Muscle of arm (tissue), 12 donors: ENCODE data around the gene CASZ1. TPM values are rescaled to one million over a fixed set of nuclear protein-coding genes. Genes with fewer than 3 reads are reported as not detected.

Source experiments
- DNase-seq: peaks from one replicate; pipeline ENCODE4 v3.0.0-alpha.2; 2013
- polyA plus RNA-seq, 12 donors: library from polyadenylated mRNA; unstranded; fragments of 120-200 nt; gene quantifications; one replicate each; pipeline ENCODE4 v1.2.1, GENCODE V29; 2013; ENCODE audit not compliant: insufficient read length in 12 of 12

Gene CASZ1
- polyA plus RNA-seq, 12 donors = 25.8 to 351 (median 49.7) TPM

DNA sequence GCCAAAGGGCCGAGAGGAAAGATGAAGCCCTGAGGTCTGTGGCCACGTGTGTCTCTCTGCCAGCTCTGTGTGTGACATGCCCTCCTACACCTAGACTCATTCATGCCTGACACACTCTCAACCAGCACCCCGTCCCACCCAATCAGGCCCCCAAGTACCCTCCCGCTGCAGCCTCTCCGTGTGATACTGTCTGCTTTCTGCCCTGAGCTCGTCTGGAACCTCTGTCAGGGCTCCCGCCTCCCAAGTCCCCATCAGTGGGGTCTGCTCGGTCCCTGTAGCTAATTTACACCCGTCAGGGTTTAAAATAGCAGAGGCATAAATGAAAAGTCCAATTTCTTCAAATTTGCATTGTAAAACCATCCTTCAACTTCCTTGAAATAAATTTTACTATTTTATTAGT is 20.7 kb downstream of the CASZ1 start:
- no peak for DNase-seq

DNA sequence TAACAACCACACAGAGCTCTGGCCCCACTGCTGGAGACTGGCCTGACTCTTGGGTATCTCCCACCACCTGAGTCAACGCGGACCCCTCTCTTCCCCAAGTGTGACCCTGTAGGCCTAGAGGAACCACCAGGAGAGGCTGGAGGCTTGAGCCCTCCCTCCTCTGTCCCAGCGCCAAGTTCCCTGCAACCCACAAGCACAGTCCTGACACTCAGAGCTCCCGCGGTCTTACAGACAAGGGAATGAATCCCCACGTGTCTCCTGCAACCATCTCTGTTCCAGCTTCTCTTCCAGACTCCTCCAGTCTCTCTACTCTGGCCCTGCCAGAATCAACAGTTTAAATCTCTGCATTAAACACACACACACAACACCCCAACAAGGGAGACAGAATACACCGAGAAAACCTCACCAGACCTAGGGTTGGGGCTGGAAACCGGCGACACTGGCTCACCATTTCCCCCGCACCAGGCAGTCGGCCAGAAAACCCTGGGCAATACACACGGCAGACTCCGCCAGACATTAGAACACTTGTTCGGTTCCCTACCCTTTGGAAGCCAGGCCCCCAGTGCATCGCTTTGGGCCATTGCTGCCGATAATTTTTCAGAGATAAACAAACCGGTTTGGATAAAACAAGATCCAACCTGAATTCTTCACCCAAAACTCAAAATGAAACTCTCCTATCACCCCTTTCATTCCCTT is 21.7 kb downstream of the CASZ1 start:
- DNase-seq = no peak

DNA sequence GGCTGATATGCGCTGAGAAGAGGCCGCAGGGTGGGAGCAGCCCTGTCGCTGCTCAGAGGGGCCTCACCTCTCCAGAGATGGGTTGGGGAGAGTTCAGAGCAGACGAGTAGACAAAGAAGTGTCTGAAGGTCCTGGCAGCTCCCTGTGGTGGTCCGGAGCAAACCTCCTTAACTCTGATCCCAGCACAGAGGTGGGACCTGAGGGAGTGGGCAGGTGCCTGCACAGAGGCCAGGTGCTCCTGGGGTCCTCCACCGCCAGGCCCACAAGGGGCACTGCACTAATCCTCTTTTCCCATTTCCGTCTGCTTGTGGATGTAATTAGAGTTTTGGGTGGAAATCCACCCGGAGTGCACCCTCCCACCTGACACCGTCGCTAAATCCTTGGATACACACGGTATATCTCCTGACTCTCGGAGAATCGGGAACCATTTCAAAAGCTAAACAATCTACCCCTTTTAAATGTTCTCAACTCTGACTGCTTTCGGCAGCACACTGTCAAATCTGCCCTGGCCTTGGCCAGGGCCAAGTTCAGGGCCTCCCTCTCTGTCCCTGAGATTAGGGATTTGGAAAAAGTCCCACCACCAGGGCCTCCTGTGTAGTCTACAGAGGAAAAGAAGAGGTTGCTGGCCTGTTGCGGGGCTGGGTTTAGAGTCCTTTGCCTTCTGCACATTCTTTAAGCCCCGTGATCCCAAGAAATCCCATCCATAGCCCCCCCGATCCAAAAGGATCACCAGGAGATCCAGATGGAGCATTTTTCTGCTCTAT is 22.4 kb downstream of the CASZ1 start:
- no peak for DNase-seq

- no peak for DNase-seq
These were observed 23.1 kb downstream of the CASZ1 start for GRCh38 chr1:10773376-10773775.

- no peak for DNase-seq
These were observed 23.7 kb downstream of the CASZ1 start for GRCh38 chr1:10772711-10773110.

DNA sequence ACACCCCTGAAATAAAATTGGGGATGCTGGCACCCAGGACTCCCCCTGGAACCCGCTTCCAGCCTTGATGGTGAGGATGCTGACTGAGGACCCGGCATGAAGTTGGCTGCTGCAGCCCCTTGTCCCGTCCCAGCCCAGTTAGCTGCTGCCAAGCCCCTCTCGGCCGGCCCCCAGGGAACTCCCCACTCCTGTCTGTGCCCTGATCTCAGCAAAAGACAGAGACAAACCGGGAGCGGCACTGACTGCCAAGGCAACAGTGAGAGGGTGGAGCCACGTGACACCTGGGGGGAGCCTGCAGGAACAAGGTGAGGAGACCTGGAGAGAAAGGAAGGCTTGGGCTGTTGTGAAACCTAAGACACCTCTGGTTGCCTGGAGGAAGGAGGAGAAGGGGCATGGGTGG is 24.7 kb downstream of the CASZ1 start:
- DNase-seq = no peak

- DNase-seq = no peak
These were observed 27.9 kb downstream of the CASZ1 start for GRCh38 chr1:10768552-10768951.

DNA sequence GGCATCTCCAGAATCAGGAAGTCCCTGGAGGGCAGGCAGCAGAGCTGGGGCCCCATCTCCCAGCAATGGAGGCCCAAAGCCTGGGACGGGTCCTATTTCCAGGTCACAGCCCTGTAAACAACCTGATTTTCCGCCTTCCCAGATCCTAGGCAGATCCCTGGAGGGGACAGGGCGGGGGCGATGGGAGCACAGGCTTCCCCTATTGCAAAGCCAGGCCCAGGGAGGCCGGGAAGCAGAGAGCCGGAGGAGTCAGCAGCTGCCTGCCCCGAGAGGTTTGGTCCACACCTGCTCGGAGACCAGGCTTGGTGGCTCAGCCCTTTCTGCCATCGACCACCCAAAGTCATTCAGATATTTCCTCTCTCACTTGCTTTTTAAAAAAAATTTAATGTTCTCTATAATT is 29.2 kb downstream of the CASZ1 start:
- no peak for DNase-seq

DNA sequence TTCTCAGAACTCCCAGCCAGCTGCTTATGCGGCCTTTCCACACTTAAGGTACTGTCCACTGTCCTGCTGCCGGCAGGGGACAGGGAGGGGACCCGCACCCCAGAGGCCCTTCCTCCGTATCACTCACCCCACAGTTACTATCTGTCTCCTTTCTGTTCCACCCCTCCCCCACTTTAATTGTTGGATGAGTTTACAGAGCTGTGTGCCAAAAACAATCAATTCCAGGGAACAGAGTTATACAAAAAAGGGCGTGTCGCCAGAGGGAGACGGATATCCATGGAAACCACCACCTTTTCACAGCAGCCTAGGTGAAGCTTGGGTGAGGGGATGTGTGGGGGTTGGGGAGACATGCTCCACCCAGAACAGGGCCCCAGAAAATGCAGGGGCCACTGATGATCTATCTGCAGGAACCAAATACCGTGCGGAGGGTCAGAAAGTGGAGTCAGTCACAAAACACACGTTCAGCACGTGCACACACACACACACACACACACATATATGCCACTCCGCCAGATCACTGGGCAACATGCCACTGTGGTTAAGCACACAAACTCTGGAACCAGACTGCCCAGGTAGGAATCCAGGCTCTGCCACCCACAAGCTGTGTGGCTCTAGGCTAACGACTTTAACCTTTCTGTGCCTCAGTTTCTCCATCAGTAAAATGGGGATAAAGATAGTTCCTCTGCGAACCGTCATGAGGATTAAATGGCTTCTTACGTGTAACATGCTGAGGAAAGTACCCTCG is 30.5 kb downstream of the CASZ1 start:
- no peak for DNase-seq

GRCh38 chr1:10765304-10765703 is 31.1 kb downstream of the CASZ1 start:
- no peak for DNase-seq

DNA sequence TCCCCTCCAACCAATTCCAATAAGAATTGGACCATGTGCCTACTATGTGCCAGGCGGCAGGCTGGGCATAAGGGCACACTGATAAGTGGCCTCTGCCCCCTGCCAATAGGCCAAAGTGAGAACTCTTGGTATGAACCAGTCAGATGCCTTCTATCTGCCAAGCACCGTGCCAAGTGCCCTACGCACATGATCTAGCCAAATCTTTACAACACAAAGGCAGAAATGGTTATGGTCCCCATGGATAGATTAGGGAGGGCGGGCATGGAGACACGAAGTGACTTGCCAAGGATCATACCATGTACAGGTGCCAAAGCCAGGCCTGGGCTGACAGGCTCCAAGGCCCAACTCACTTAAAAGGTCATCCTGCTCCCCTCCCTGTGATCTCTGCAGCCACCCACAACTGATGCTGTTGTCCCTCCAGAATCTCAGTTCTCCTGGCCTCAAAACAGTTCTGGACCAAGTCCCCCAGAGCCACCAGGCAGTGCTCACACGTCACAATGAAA is 32.1 kb downstream of the CASZ1 start:
- DNase-seq = no peak

- no peak for DNase-seq
These were observed 33.6 kb downstream of the CASZ1 start for GRCh38 chr1:10762875-10763274.

DNA sequence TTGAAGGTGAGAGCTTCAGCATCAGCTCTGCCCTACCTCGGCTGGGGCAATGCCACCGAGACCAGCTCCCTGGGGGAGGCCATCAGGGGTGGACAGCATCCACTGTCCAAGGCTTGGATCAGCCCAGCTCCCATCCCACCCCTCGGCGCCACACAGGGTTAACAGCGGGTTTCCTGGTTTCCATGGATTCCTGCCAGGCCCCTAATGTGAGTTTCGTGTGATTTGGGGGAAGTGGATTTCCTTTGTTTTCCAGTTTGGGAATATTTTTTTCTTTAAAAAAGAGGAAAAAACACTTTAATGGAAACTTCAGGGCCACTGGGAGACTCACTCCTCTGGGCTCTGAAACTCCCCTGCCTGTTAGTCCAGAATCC is 34.3 kb downstream of the CASZ1 start:
- DNase-seq = no peak

DNA sequence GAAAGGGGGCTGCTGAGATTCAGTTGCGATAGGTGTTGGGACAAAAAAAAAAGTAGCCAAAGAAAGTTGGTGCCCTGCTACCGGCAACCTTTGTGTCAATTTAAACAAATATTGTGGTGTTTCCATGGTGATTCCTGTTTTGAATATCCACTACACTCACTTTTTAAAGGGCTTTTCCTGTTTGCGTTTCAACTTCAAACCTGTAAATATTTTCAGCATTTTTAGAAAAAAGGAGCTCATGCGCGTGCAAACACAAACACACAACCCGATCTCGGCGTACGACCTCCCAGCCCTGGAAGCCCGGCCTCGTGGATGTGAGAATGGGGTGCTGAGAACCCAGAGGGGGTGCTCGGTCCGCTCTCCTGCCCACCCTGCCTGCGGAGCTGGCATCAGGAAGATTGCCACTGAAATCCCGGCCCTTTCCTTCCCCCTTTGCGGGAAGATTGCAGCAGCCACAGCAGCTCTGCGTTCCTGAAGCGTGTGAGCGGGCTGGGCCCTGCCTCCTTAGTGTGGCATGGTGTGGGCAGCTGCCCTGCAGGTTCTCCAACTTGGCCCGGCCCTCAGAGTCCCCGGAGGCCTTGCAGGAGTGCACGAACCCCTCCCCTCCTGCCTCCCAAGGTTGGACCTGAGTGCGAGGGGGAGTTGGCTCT is 34.8 kb downstream of the CASZ1 start:
- DNase-seq = no peak

DNA sequence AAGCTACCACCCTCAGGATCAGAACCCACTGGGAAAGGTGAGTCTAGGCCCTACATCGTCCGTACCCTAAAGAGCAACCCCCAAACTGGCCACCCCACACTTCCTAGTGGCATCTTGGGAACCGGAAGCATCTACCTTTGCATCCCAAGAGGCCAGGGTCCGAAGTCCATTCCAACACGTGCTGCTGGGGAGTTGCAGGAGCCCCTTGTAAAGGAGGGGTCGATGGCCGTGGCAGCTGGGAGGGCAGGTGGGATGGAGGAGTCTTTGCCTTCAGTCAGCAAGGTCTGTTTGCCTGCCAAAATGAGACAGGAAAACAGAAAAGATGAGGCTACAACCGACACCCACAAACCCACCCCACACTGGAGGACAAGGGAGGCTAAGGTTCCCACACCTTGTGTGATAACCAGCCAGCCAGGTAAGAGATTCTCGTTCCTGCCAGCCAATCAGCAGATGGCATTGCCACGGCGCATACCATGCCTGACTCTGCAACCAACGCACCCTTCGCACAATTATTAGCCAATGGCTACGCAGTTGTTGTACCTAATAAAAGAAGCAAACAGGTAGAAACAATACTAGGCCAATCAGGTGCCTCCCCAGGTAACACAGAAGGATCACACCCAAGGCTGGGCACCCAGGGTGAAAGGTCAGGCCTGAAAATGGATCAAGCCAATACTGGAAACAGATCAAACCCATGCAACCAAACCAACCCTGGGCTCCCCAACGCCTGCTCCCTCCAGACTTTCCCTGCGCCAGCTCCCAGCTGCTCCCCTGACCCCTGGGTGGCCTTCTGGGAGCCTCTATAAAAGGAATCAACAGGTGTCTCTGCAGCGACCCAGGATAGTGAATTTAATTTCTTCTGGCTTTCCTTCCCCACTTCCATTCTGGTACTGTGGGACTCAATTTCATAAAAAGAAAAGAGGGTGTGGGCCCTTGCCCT is 35.6 kb downstream of the CASZ1 start:
- DNase-seq = no peak

DNA sequence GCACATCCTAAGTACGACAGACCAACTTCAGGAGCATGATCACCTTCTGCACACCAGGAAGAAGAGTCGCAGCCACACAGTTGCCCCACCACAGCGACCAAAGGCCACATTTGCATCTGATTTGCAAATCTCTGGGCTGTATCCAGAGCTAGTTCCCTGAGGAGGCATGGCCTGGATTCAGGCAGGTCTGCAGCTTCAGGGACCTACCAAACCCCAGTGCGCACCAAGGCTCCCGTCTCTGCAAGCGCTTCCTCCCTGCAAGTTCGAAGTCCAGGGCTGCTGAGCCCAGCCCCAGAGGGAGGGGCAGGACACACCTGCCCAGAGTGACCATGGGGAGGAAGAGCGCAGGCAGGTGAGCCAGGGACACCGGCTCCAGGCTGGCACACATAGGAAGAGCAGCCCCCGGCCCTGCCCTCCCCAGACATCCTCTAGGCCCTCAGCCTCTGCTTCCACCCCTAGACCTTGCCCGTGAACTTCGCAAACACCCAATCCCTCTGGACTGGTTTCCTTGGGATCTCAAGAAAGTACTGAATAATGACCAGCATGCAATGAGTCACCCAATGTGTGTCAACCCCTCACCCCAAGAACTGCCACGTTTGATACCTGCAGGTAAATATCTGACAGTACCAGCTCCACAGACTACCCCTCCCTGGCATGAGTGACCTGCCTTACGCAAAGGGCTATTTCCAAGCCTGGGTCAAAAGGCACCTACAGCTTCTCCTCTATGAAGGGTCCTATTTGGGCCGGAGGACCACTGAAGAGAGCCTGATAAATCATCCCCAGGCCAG is 36.8 kb downstream of the CASZ1 start:
- DNase-seq = no peak

DNA sequence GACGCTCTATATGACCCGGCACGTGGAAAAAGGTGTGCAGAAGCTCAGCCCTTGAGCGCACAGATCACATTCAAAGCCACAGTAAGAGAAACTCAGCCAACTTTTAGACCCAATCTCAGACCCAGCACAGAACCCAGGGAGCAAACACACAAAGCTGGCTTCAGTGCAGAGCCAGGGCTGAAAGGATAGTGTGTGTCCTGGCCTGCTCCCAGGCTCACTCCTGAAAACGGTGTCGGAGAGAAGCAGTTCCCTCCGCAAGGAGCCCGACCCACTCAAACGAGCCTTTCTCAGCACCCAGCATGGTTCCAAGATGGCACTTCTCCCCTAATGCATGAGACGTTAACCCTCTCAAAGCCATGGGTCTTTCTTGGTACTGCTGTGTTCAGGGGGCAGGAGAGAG is 39.6 kb downstream of the CASZ1 start:
- DNase-seq = no peak

DNA sequence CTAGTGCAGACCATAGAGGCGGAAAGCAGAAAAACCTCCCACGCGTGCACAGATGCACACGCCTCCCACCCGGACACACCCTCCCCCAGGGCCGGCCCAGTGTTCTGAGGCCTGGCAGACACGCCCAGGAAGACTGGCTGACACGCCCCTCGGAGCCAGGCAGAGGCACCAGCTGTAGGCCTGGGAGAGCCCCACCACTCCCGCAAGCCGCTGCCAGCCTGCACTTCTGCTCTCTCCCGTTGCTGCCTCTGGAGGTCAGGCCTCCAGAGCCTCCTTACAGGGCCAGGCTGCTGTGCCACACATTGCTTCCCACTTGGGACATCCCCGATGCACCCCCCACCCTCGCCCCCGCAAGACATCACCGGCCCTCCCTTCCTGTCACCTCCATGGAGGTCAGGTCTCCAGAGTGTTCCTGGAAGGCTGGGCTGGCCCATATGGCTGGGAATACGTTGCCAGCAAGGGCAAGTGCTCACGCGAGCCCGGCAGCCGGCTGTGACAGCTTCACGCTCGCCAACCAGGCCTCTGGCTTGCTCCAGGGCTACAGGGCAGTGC is 40.4 kb downstream of the CASZ1 start:
- no peak for DNase-seq

GRCh38 chr1:10754568-10755329 is 41.7 kb downstream of the CASZ1 start:
- DNase-seq = no peak
